BLaER1 treated with 17β-estradiol and CSF1 and Interleukin-3, amounts not matched to agents 10 nM and 100 nM (cell line): ENCODE results near the gene GNLY.

Experiments used
- H3K27ac ChIP-seq, 11 experiments: shearing (Covaris generic); formaldehyde crosslinking; 2 replicates each; pipeline ENCODE4 v1.8.1; 2022
- H3K27me3 ChIP-seq, 11 experiments: shearing (Covaris generic); formaldehyde crosslinking; 2 replicates each; pipeline ENCODE4 v1.8.1; 2022
- H3K36me3 ChIP-seq, 11 experiments: shearing (Covaris generic); formaldehyde crosslinking; 2 replicates each; pipeline ENCODE4 v1.8.1; 2022
- H3K4me1 ChIP-seq, 10 experiments: shearing (Covaris generic); formaldehyde crosslinking; 2 replicates each; pipeline ENCODE4 v1.8.1; 2022
- H3K4me2 ChIP-seq, 11 experiments: shearing (Covaris generic); formaldehyde crosslinking; 2 replicates each; pipeline ENCODE4 v1.8.1; 2022
- H3K4me3 ChIP-seq, 10 experiments: shearing (Covaris generic); formaldehyde crosslinking; 2 replicates each; pipeline ENCODE4 v1.8.1; 2022
- H3K9ac ChIP-seq, 11 experiments: shearing (Covaris generic); formaldehyde crosslinking; 2 replicates each; pipeline ENCODE4 v1.8.1; 2022
- H3K9me3 ChIP-seq, 11 experiments: shearing (Covaris generic); formaldehyde crosslinking; replicated peaks in 1 of 11; 2 replicates each; pipeline ENCODE4 v1.8.1; 2022
- H4K20me1 ChIP-seq, 11 experiments: shearing (Covaris generic); formaldehyde crosslinking; 2 replicates each; pipeline ENCODE4 v1.8.1; 2022
- Cebpa-rat ChIP-seq, 11 experiments: shearing (Covaris generic); IDR thresholded peaks; 2 replicates each; pipeline ENCODE4 v1.8.1; 2022

The GNLY gene

GRCh38 chr2:85729825-85730510 lies 35.8 kb downstream of the GNLY start:
- H3K27ac ChIP-seq, result no peak overlapping the region
- peaks cover 6 to 30% (median 12%) of the 10 kb centered on the region in 10 experiments for H3K4me1 ChIP-seq
- no peak for TF ChIP-seq Cebpa-rat (IDR thresholded peaks at IDR 0.05)
- H3K4me2 ChIP-seq, result 0 out of 22 replicates have a peak overlapping the region, but pooled peaks of 1 of the 11 experiments have one; percentile 35
- H3K27me3 ChIP-seq, result no peaks in the 10 kb centered on the region
- H3K36me3 ChIP-seq, result no peaks in the 10 kb centered on the region
- H3K9me3 ChIP-seq, result no peaks in the 10 kb centered on the region
- H3K4me3 ChIP-seq, result no peak overlapping the region
- H3K9ac ChIP-seq, result no peak overlapping the region
- no peaks in the 10 kb centered on the region; a peak in 1 of 22 replicates for H4K20me1 ChIP-seq

DNA sequence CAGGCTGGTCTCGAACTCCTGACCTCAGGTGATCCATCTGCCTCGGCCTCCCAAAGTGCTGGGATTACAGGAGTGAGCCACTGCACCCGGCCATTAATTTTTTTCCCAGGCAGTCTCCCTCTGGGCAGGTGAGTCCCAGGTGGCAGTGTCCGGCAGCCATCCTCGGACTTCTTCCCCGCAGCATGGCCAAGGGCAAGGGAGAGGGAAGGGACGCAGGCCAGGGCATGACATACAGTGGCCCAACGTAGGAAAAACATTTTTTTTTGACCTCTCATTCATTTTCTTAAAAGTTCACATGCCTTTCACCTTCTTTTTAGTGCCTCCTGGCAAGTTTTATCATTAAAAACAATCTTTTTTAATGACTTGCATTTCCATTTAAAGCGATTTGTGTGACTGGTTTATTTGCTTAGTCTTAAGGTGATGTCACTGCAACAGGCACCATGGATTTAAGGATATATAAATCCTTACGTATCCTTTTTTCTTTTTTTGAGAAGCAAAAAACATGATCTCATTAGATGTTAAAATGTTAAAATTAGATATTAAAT lies 36.6 kb downstream of the GNLY start:
- TF ChIP-seq Cebpa-rat (IDR thresholded peaks at IDR 0.05), result no peak
- Histone ChIP-seq H3K4me1 (peaks cover 0 to 22% (median 7%) of the 10 kb centered on the region in 10 experiments; a peak in 16 of 20 replicates), H3K9me3 (no peaks in the 10 kb centered on the region), H3K4me3 (no peak overlapping the region), H3K4me2 (no peak overlapping the region), H3K36me3 (no peaks in the 10 kb centered on the region), H3K27me3 (no peaks in the 10 kb centered on the region), H4K20me1 (no peaks in the 10 kb centered on the region; a peak in 1 of 22 replicates), H3K9ac (no peak overlapping the region), H3K27ac (no peak overlapping the region)

GRCh38 chr2:85731606-85732005 lies 37.4 kb downstream of the GNLY start:
- no peak overlapping the region for H3K4me2 ChIP-seq
- H3K27ac ChIP-seq, result no peak overlapping the region
- no peak for TF ChIP-seq Cebpa-rat (IDR thresholded peaks at IDR 0.05)

DNA sequence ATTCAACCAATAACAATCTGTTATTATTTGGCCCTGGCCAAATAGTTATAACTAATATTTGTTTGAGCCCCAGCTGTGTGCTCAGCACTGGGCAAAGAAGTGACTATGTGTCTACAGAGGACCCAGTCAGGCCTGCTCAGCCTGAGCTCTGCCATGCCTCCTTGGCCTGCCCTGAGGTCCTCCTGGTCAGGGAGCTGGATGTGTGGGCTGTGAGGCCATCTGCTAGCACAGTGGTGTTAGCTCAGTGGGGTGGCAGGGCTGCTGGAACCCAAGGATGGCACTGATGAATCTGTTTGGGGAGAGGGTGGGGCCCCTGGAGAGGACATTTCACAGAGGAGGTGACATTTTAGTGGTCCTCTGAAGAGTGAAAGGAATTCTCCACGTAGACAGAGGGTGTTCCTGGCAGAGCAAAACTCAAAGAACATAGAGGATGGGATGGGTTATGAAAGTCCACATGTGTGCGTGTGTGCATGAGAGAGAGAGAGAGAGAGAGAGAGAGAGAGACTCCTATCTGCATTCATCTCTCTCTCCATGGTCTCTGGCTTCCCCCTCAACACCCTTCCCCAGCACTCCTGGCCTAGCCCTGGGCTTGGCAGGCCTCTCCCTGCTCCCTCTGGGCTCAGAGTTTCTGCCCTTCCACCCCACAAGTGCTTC lies 38.4 kb downstream of the GNLY start:
- H3K9me3 ChIP-seq, result no peaks in the 10 kb centered on the region
- no peak overlapping the region for H3K4me2 ChIP-seq
- H3K4me3 ChIP-seq, result no peak overlapping the region
- no peaks in the 10 kb centered on the region for H3K27me3 ChIP-seq
- H3K36me3 ChIP-seq, result no peaks in the 10 kb centered on the region
- no peak for TF ChIP-seq Cebpa-rat (IDR thresholded peaks at IDR 0.05)
- no peaks in the 10 kb centered on the region; a peak in 1 of 22 replicates for H4K20me1 ChIP-seq
- H3K9ac ChIP-seq, result no peak overlapping the region
- peaks cover 0 to 17% (median 7%) of the 10 kb centered on the region in 10 experiments; a peak in 16 of 20 replicates for H3K4me1 ChIP-seq
- no peak overlapping the region for H3K27ac ChIP-seq

More at GRCh38 chr2:85731606-85732005, 37.4 kb downstream of the GNLY start:
- Histone ChIP-seq H4K20me1 (no peaks in the 10 kb centered on the region; a peak in 1 of 22 replicates), H3K36me3 (no peaks in the 10 kb centered on the region), H3K27me3 (no peaks in the 10 kb centered on the region), H3K9me3 (no peaks in the 10 kb centered on the region), H3K9ac (no peak overlapping the region), H3K4me3 (no peak overlapping the region), H3K4me1 (peaks cover 0 to 18% (median 7%) of the 10 kb centered on the region in 10 experiments; a peak in 16 of 20 replicates)

GRCh38 chr2:85733121-85733960 lies 39.2 kb downstream of the GNLY start:
- TF ChIP-seq Cebpa-rat (IDR thresholded peaks at IDR 0.05), result no peak
- peak overlapping the region in 3 of 11 experiments; percentile 7 to 23 (median 20); a peak in 2 of 22 replicates for H3K4me2 ChIP-seq

DNA sequence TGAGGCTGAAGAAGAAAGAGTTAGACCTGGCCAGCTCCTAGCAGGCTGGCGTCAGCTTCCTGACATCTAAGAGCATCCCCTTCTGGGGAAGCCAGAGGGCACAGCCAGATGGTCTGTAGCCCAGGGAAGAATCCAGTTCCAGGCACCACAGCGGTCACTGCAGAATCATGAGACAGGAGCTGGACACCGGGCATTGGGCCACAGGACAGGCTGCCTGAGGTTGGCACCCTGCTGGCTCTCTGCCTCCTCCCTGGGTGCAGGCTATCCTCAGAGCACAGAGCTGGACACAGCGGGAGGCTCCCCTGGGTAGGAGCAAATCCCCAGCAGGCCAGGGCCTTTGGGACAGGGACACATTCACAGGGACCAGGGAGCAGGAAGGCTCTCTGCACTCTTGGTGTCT lies 39.9 kb downstream of the GNLY start:
- no peaks in the 10 kb centered on the region for H4K20me1 ChIP-seq
- no peak overlapping the region for H3K27ac ChIP-seq
- H3K36me3 ChIP-seq, result no peaks in the 10 kb centered on the region
- no peak overlapping the region for H3K4me3 ChIP-seq
- no peak overlapping the region for H3K9ac ChIP-seq
- H3K4me2 ChIP-seq, result peak overlapping the region in 2 of 11 experiments; percentile 7 to 20; a peak in 2 of 22 replicates
- H3K9me3 ChIP-seq, result no peaks in the 10 kb centered on the region
- TF ChIP-seq Cebpa-rat (IDR thresholded peaks at IDR 0.05), result no peak
- peaks cover 0 to 11% (median 4%) of the 10 kb centered on the region in 10 experiments; a peak in 12 of 20 replicates for H3K4me1 ChIP-seq
- H3K27me3 ChIP-seq, result no peaks in the 10 kb centered on the region

More at GRCh38 chr2:85733121-85733960, 39.2 kb downstream of the GNLY start:
- H3K4me3 ChIP-seq, result no peak overlapping the region
- H3K27ac ChIP-seq, result no peak overlapping the region
- H3K36me3 ChIP-seq, result no peaks in the 10 kb centered on the region
- peaks cover 0 to 13% (median 7%) of the 10 kb centered on the region in 10 experiments; a peak in 16 of 20 replicates for H3K4me1 ChIP-seq
- no peaks in the 10 kb centered on the region for H4K20me1 ChIP-seq
- H3K27me3 ChIP-seq, result no peaks in the 10 kb centered on the region
- no peaks in the 10 kb centered on the region for H3K9me3 ChIP-seq
- no peak overlapping the region for H3K9ac ChIP-seq

DNA sequence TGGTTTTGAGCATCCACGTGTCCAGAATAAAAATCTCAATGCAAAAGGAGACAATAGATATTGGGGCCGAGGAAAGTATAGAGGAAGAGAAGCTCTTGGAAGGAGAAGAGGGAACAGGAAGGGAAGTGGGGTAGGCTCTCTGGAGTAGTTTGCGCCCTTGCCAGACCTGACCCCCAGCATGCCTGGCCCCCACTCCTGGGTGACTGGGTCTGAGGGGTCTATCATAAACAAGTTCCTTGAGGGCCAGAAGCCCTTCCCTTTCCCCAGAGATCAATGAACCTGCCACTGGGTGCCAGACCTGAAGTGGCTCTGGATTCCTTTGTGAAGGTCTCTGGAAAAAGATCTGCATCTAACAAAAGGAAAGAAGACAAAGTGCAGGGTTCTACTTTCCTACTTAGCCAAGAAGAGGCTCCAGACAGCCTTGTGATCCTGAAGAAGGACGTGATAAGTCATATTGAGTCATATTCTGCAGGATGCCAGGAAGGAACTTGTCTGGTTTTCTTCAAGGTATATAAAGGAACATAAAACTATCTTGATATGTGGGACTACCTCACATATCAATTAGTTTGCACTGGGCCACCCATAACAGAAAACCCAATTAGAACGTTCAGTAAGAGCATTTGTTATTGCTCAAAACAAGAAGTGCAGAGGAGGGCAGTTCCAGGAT lies 40.9 kb downstream of the GNLY start:
- Histone ChIP-seq H3K27me3 (no peaks in the 10 kb centered on the region), H3K36me3 (no peaks in the 10 kb centered on the region), H3K4me1 (peaks cover 0 to 7% (median 0%) of the 10 kb centered on the region in 10 experiments; a peak in 4 of 20 replicates), H4K20me1 (no peaks in the 10 kb centered on the region), H3K4me3 (no peak overlapping the region), H3K4me2 (no peak overlapping the region), H3K9ac (no peak overlapping the region), H3K9me3 (no peaks in the 10 kb centered on the region), H3K27ac (no peak overlapping the region)
- TF ChIP-seq Cebpa-rat (IDR thresholded peaks at IDR 0.05), result no peak

- 0 out of 22 replicates have a peak, but pooled peaks cover 0 to under 1% (median 0%) of the 10 kb centered on the region in 11 experiments for H4K20me1 ChIP-seq
- H3K36me3 ChIP-seq, result no peaks in the 10 kb centered on the region
- no peak overlapping the region for H3K4me3 ChIP-seq
- H3K27ac ChIP-seq, result no peak overlapping the region
- H3K9ac ChIP-seq, result no peak overlapping the region
- no peak for TF ChIP-seq Cebpa-rat (IDR thresholded peaks at IDR 0.05)
- peaks cover 0 to 7% (median 0%) of the 10 kb centered on the region in 10 experiments; a peak in 4 of 20 replicates for H3K4me1 ChIP-seq
- no peak overlapping the region for H3K4me2 ChIP-seq
- H3K9me3 ChIP-seq, result no peaks in the 10 kb centered on the region
- H3K27me3 ChIP-seq, result no peaks in the 10 kb centered on the region
Observed at GRCh38 chr2:85735691-85736090, 41.5 kb downstream of the GNLY start.
